GM10248 (cell line): Measurements from ENCODE around the gene AMIGO1.

ENCODE experiments used
- CTCF ChIA-PET: fragments of 300-600 bp; sonication (Branson Sonifier 250); formaldehyde crosslinking; extraction: SDS; loops from one replicate; lab custom pipeline; 2021; ENCODE audit warnings: antibody characterized with exemption; lab: Yijun Ruan, JAX
- POLR2A ChIA-PET: fragments of 350-650 bp; sonication (Branson Sonifier 250); formaldehyde crosslinking; extraction: SDS; loops from one replicate; lab custom pipeline; 2020; ENCODE audit warnings: antibody characterized with exemption; lab: Yijun Ruan, JAX
- DNase-seq: peaks from one replicate; pipeline ENCODE4 v3.0.0; 2012; ENCODE audit errors: extremely low spot score
- TF ChIP-seq, protein P1 (sequence below): IDR thresholded peaks from 2 replicates; pipeline ENCODE4 v1.5.1; 2012; ENCODE audit warnings: mild to moderate bottlenecking, low read depth; ENCODE audit errors: extremely low read depth, missing control alignments, control extremely low read depth

The AMIGO1 gene

GRCh38 chr1:109483672-109484518 is 25.6 kb downstream of the AMIGO1 start, which contains the start of gene ATXN7L2:
TSS of gene ATXN7L2 (plus strand) at chr1:109483905. CDS start at chr1:109483954, 49 bp downstream.
- TF ChIP-seq, protein P1, sequence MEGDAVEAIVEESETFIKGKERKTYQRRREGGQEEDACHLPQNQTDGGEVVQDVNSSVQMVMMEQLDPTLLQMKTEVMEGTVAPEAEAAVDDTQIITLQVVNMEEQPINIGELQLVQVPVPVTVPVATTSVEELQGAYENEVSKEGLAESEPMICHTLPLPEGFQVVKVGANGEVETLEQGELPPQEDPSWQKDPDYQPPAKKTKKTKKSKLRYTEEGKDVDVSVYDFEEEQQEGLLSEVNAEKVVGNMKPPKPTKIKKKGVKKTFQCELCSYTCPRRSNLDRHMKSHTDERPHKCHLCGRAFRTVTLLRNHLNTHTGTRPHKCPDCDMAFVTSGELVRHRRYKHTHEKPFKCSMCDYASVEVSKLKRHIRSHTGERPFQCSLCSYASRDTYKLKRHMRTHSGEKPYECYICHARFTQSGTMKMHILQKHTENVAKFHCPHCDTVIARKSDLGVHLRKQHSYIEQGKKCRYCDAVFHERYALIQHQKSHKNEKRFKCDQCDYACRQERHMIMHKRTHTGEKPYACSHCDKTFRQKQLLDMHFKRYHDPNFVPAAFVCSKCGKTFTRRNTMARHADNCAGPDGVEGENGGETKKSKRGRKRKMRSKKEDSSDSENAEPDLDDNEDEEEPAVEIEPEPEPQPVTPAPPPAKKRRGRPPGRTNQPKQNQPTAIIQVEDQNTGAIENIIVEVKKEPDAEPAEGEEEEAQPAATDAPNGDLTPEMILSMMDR = no peak
- DNase-seq = peak; percentile 99
- ChIA-PET POLR2A (interaction anchor here (1.2 kb wide), 1 partner anchor 59 kb away, joined by 3 read pairs; no protein-coding TSS in a partner anchor), CTCF (interaction anchor here (0.7 to 43.8 kb wide), 10 partner anchors 10 to 546 kb away, joined by 3 to 1898 read pairs (median 3); partner anchors contain the start of genes AHCYL1, CYB561D1, GNAI3 and GPR61)

GRCh38 chr1:109482791-109483671 is 26.5 kb downstream of the AMIGO1 start:
- POLR2A ChIA-PET = interaction anchor here (0.5 to 1.2 kb wide), 3 partner anchors 49 to 66 kb away, joined by 3 to 4 read pairs (median 3); partner anchors contain the start of gene GNAI3
- no peak for DNase-seq
- TF ChIP-seq, protein P1 = peak; percentile 24
- CTCF ChIA-PET = interaction anchor here (0.7 to 43.8 kb wide), 9 partner anchors 11 to 547 kb away, joined by 3 to 1898 read pairs (median 3); partner anchors contain the start of genes AHCYL1, CYB561D1 and GPR61

DNA sequence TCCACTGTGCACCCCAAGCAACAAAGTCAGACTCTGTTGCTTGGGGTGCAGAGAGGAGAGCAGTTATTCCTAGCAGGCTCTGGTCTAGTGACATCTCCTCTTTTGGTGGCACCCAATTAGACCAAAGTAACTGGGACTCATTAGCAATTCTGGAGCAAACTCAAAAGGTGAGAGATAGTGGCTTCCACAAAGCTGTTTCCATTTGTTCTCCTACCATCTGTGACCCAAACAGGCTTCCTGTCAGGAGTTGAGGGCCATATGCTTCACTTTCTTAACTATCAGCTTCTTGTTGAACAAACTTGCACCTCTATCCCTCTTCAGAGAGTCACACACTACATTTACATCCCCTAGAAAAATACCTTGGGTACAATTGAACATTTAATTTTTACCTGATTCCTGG is 27.3 kb downstream of the AMIGO1 start:
- POLR2A ChIA-PET = interaction anchor here (0.5 to 0.8 kb wide), 2 partner anchors 49 to 67 kb away, joined by 3 to 4 read pairs; partner anchors contain the start of gene GNAI3
- no peak for DNase-seq
- CTCF ChIA-PET = interaction anchor here (2.0 to 43.8 kb wide), 4 partner anchors 12 to 502 kb away, joined by 6 to 1898 read pairs (median 29); partner anchors contain the start of genes AHCYL1, CYB561D1 and GPR61
- TF ChIP-seq, protein P1 = no peak

DNA sequence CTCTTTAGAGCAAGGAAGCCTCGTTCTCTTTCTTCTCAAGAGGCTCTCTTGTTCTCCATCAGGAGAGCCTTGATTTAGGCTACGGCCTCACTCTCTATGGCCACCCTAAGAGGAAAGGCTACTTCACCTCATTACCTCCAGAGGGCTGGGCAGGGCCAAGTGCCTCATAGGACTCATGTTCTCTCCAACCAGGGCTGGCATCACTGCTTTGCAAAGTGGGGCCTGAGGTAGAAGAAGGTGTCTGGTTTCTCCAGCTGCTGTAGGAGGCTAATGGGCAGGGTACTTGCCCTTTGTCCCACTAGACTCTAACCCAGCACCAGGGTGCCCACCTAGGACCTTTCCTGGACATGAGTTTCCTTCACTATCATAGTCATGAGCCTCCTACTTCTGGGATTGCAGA is 27.9 kb downstream of the AMIGO1 start:
- TF ChIP-seq, protein P1 = no peak
- no peak for DNase-seq
- POLR2A ChIA-PET = interaction anchor here (0.8 kb wide), 1 partner anchor 67 kb away, joined by 3 read pairs; the partner anchor contains the start of gene GNAI3
- CTCF ChIA-PET = interaction anchor here (2.9 to 43.8 kb wide), 3 partner anchors 9 to 53 kb away, joined by 10 to 1898 read pairs (median 50); partner anchors contain the start of genes CYB561D1 and GPR61

- CTCF ChIA-PET = interaction anchor here (2.9 to 43.8 kb wide), 2 partner anchors 11 to 54 kb away, joined by 10 to 1898 read pairs; partner anchors contain the start of gene GPR61
- DNase-seq = no peak
- POLR2A ChIA-PET = no interaction called here
- TF ChIP-seq, protein P1 = no peak
Observed at GRCh38 chr1:109479901-109480300, 29.6 kb downstream of the AMIGO1 start.
